Endothelial cell of umbilical vein (primary cell): Measurements from ENCODE around the gene CTSH. TPM values are rescaled to one million over a fixed set of nuclear protein-coding genes. Genes with fewer than 3 reads are reported as not detected.
A peak's percentile ranks its signal among the peaks of the same experiment; 100 is the strongest.

Experiments used
- BruUV-seq: library from RNA; stranded (reverse); fragments of 400-500 nt; replicated peaks from 2 replicates; lab custom pipeline; 2021; lab: Mats Ljungman, UMichigan
- CTCF ChIA-PET: fragments of 300-600, 350-600 bp; sonication (Branson Sonifier 250); formaldehyde crosslinking; loops from one replicate; lab custom pipeline; 2021; ENCODE audit warnings: antibody characterized with exemption, inconsistent platforms; lab: Charles Lee
- POLR2A ChIA-PET: fragments of 300-600, 350-600 bp; sonication (Branson Sonifier 250); formaldehyde crosslinking; loops from one replicate; lab custom pipeline; 2021; ENCODE audit warnings: antibody characterized with exemption, inconsistent platforms; lab: Charles Lee
- DNase-seq: peaks from one replicate; pipeline ENCODE4 v3.0.0-alpha.2; 2011; ENCODE audit warnings: low read depth, low spot score
- FAIRE-seq: peaks from 2 replicates; lab custom pipeline; 2011; peaks lifted over from hg19 to GRCh38; lab: Jason Lieb, UNC
- H2AFZ ChIP-seq: 2 replicates; pipeline ENCODE4 v1.6.0; 2012; ENCODE audit warnings: low read depth, low read length, control low read depth, inconsistent platforms
- H3K27ac ChIP-seq: 2 replicates; pipeline ENCODE4 v1.5.1; 2011; ENCODE audit warnings: low read depth, mild to moderate bottlenecking, control low read depth, low read length, moderate library complexity; ENCODE audit not compliant: insufficient read depth
- H3K27me3 ChIP-seq, 2 experiments: 2 replicates each; pipeline versions ENCODE4 v1.6.0 to v1.6.1; 2011; ENCODE audit warnings: low read length in 2 of 2, mixed read lengths in 1 of 2; ENCODE audit not compliant: control insufficient read depth in 2 of 2, insufficient read depth in 2 of 2
- H3K36me3 ChIP-seq, 2 experiments: 2 replicates in 1 of 2; 3 replicates in 1 of 2; pipeline ENCODE4 v1.5.1; 2011; ENCODE audit warnings: low read length in 2 of 2, mild to moderate bottlenecking in 1 of 2, moderate library complexity in 1 of 2; ENCODE audit not compliant: control insufficient read depth in 2 of 2, insufficient read depth in 2 of 2; ENCODE audit errors: extremely low read depth in 1 of 2
- H3K4me1 ChIP-seq: 3 replicates; pipeline ENCODE4 v1.5.1; 2011; ENCODE audit warnings: mild to moderate bottlenecking, low read length; ENCODE audit not compliant: control insufficient read depth, insufficient read depth; ENCODE audit errors: extremely low read depth
- H3K4me2 ChIP-seq: 2 replicates; pipeline ENCODE4 v1.6.1; 2011; ENCODE audit warnings: low read length, control low read depth, mixed read lengths; ENCODE audit not compliant: insufficient read depth
- H3K4me3 ChIP-seq, 3 experiments: fragments of 200-600 bp in 1 of 3; sonication (generic), shearing (Covaris generic) in 1 of 3; replicated peaks in 1 of 3; 2 replicates each; pipeline ENCODE4 v1.5.1; 2011 to 2016; ENCODE audit warnings: control low read depth in 3 of 3, low read length in 3 of 3, mild to moderate bottlenecking in 2 of 3, inconsistent platforms in 1 of 3, low read depth in 1 of 3, moderate library complexity in 1 of 3; ENCODE audit not compliant: insufficient read depth in 1 of 3
- H3K79me2 ChIP-seq: 2 replicates; pipeline ENCODE4 v1.6.0; 2012; ENCODE audit warnings: low read length, inconsistent platforms; ENCODE audit not compliant: control insufficient read depth, insufficient read depth
- H3K9ac ChIP-seq: replicated peaks from 2 replicates; pipeline ENCODE3; 2011; ENCODE audit warnings: low read length, control low read depth; ENCODE audit not compliant: insufficient read depth; ENCODE audit errors: extremely low read depth
- H3K9me1 ChIP-seq: replicated peaks from 3 replicates; pipeline ENCODE4 v1.6.0; 2011; ENCODE audit warnings: mild to moderate bottlenecking, low read length; ENCODE audit not compliant: control insufficient read depth, insufficient read depth; ENCODE audit errors: extremely low read depth
- H3K9me3 ChIP-seq: replicated peaks from 2 replicates; pipeline ENCODE4 v1.5.1; 2012; ENCODE audit warnings: low read length, inconsistent platforms; ENCODE audit not compliant: control insufficient read depth, insufficient read depth
- H4K20me1 ChIP-seq: replicated peaks from 2 replicates; pipeline ENCODE3; 2011; ENCODE audit warnings: mild to moderate bottlenecking, low read length; ENCODE audit not compliant: control insufficient read depth, insufficient read depth; ENCODE audit errors: extremely low read depth
- EZH2 ChIP-seq: IDR thresholded peaks from 2 replicates; pipeline ENCODE4 v1.6.1; 2012; ENCODE audit warnings: borderline replicate concordance, low read depth, mild to moderate bottlenecking, moderate library complexity, low read length, inconsistent platforms; ENCODE audit not compliant: severe bottlenecking
- FOS ChIP-seq: IDR thresholded peaks from 2 replicates; pipeline ENCODE4 v1.6.1; 2011; ENCODE audit warnings: mild to moderate bottlenecking, low read length, moderate library complexity, borderline replicate concordance; ENCODE audit not compliant: insufficient read depth
- GATA2 ChIP-seq: IDR thresholded peaks from 2 replicates; pipeline ENCODE4 v1.7.0; 2011; ENCODE audit warnings: low read depth, mild to moderate bottlenecking, moderate library complexity, mixed read lengths, low read length; ENCODE audit not compliant: insufficient read length, insufficient read depth
- JUN ChIP-seq: IDR thresholded peaks from 2 replicates; pipeline ENCODE4 v1.6.1; 2011; ENCODE audit warnings: borderline replicate concordance, low read depth; ENCODE audit not compliant: insufficient read length, insufficient read depth
- MAX ChIP-seq: IDR thresholded peaks from 2 replicates; pipeline ENCODE4 v1.6.1; 2011; ENCODE audit not compliant: insufficient read depth, insufficient read length
- MYC ChIP-seq: IDR thresholded peaks from one replicate; pipeline ENCODE4 v1.6.1; 2011; ENCODE audit warnings: mild to moderate bottlenecking, low read depth, low read length
- POLR2A ChIP-seq: IDR thresholded peaks from 2 replicates; pipeline ENCODE4 v1.6.1; 2012; ENCODE audit warnings: low read depth, mild to moderate bottlenecking, control low read depth, low read length
- POLR2AphosphoS5 ChIP-seq: IDR thresholded peaks from 2 replicates; pipeline ENCODE4 v1.6.1; 2012; ENCODE audit warnings: low read depth, mild to moderate bottlenecking, control low read depth, low read length, moderate library complexity; ENCODE audit not compliant: insufficient read depth
- dilution Hi-C: fragments of 300-500 bp; cut with MboI; formaldehyde crosslinking; loops from one replicate; pipeline ENCODE4 v1.15.0; 2019; ENCODE audit warnings: low sequenced_read_pairs; ENCODE audit not compliant: extremely low pct_ligation_motif_present
- intact Hi-C: fragments of 100-400 bp; cut with micrococcal nuclease; formaldehyde crosslinking; loops from one replicate; pipeline ENCODE4 v1.10.0; 2022
- polyA plus RNA-seq, 4 experiments: library from polyadenylated mRNA; depleted of rRNA in 3 of 4; stranded (reverse) in 3 of 4; unstranded in 1 of 4; fragments of >200 nt; gene quantifications; 2 replicates each; pipeline versions ENCODE4 v1.2.1 to v1.2.3, GENCODE V29; 2011 to 2012; ENCODE audit warnings: missing spikeins in 1 of 4
- total RNA-seq: library from RNA; stranded (reverse); gene quantifications from 2 replicates; pipeline ENCODE4 v1.2.3, GENCODE V29; 2021
- TF ChIP-seq, protein P1 (sequence below), 2 donors: IDR thresholded peaks; 1 replicate in 1 of 2; 2 replicates in 1 of 2; pipeline ENCODE4 v1.5.1; 2011; ENCODE audit warnings: low read length in 2 of 2, mild to moderate bottlenecking in 2 of 2, moderate library complexity in 2 of 2, control low read depth in 1 of 2, inconsistent platforms in 1 of 2, low read depth in 1 of 2; ENCODE audit not compliant: insufficient read depth in 1 of 2; ENCODE audit errors: extremely low read depth in 1 of 2

CTSH gene
- total and polyA plus RNA-seq, 2 donors (not counting 3 experiments of a cell fraction or from before 2014, with no cell fraction given): 7.0 to 7.4 TPM

DNA sequence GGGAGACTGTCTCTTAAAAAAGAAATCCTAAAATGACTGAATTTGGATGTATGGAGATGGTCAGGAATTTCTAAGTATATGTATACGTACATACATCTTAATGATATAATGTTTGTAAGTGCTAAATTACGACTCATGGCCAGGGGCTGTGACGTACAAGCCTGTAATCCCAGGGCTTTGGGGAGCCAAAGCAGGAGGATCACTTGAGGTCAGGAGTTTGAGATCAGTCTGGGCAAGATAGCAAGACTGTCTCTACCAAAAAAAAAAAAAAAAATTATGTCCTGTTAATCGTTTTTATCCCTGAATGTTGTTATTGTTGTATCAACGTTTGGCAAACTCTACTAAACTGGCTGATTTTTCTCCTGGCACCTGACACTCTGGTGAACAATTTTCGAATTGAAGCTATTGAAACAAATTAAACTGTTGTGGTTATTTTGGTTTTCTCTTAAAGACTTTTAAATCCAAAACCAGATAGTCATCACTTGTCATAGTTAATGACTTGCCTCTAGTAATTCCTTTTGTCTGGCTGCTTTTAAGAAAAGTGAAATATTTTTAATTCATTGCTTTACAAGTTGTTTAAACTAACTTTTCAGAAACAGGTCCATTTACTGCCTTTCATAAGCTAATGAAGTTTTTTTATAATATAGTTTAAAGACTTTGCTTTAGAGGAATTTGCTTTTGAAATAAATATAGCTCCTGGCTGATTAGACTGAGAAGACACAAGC, 65.2 kb downstream of the CTSH start:
- Histone ChIP-seq H4K20me1 (peaks cover 44% of the 10 kb centered on the region), H3K27ac (no peak overlapping the region), H3K4me1 (peaks cover 18% of the 10 kb centered on the region), H3K79me2 (peaks cover 100% of the 10 kb centered on the region), H3K36me3 (peaks cover 0 to 13% of the 10 kb centered on the region in 2 experiments), H3K9me3 (no peaks in the 10 kb centered on the region), H3K27me3 (no peaks in the 10 kb centered on the region), H2AFZ (no peak overlapping the region), H3K9ac (no peak overlapping the region), H3K9me1 (no peaks in the 10 kb centered on the region), H3K4me2 (peak overlapping the region; percentile 21), H3K4me3 (no peak overlapping the region)
- ChIA-PET CTCF (interaction anchor here (0.7 kb wide), 1 partner anchor 20 kb away, joined by 4 read pairs; no protein-coding TSS in a partner anchor), POLR2A (no interaction called here)
- dilution Hi-C loops (no loop called here), intact Hi-C loops (no loop called here)
- no peak for DNase-seq
- TF ChIP-seq, protein P1, sequence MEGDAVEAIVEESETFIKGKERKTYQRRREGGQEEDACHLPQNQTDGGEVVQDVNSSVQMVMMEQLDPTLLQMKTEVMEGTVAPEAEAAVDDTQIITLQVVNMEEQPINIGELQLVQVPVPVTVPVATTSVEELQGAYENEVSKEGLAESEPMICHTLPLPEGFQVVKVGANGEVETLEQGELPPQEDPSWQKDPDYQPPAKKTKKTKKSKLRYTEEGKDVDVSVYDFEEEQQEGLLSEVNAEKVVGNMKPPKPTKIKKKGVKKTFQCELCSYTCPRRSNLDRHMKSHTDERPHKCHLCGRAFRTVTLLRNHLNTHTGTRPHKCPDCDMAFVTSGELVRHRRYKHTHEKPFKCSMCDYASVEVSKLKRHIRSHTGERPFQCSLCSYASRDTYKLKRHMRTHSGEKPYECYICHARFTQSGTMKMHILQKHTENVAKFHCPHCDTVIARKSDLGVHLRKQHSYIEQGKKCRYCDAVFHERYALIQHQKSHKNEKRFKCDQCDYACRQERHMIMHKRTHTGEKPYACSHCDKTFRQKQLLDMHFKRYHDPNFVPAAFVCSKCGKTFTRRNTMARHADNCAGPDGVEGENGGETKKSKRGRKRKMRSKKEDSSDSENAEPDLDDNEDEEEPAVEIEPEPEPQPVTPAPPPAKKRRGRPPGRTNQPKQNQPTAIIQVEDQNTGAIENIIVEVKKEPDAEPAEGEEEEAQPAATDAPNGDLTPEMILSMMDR (IDR thresholded peaks at IDR 0.05; ENCODE audit: extremely low read depth in 1 of 2, insufficient read depth in 1 of 2, low read depth in 1 of 2, low read length in 2 of 2): no peak
- TF ChIP-seq EZH2 (no peak), JUN (no peak), MYC (no peak), GATA2 (no peak), FOS (no peak), POLR2A (no peak), MAX (no peak), POLR2AphosphoS5 (no peak)
- no peak for FAIRE-seq
- BruUV-seq: no TSS peak
